ENCODE measurements around the gene PLXDC2.

GRCh38 chr10:19772972-19773371, 43.3 kb upstream of the PLXDC2 start:
- TF ChIP-seq POLR2AphosphoS5 (IDR thresholded peaks at IDR 0.05; ENCODE audit: low read depth, low read length) (no peak), POLR2A (IDR thresholded peaks at IDR 0.05; ENCODE audit: low read depth, low read length) (no peak), TAF1 (IDR thresholded peaks at IDR 0.05; ENCODE audit: low read depth, low read length) (no peak), POU2F2 (IDR thresholded peaks at IDR 0.05; ENCODE audit: low read depth, low read length) (no peak), SPI1 (IDR thresholded peaks at IDR 0.05; ENCODE audit: low read depth, low read length) (no peak)
